HG03442 (cell line): ENCODE measurements around the gene TRAF3IP1.
"Not testable (repeated sequence)": the region's sequence is repeated elsewhere in the genome, so short reads cannot be mapped to it uniquely, and the experiment has no call there.

Source experiments
- ATAC-seq: cut with Tn5 transposase; IDR thresholded peaks from one replicate; pipeline ENCODE4 v1.9.1; 2021; ENCODE audit warnings: mild to moderate bottlenecking, moderate library complexity; ENCODE audit not compliant: unreplicated experiment

Gene TRAF3IP1

GRCh38 chr2:238441262-238442114 is 121.2 kb downstream of the TRAF3IP1 start:
- ATAC-seq: no peak

- not testable (repeated sequence) for ATAC-seq
These were observed 121.9 kb downstream of the TRAF3IP1 start for GRCh38 chr2:238442257-238442656.

- ATAC-seq: no peak
These were observed 123.9 kb downstream of the TRAF3IP1 start for GRCh38 chr2:238444242-238444641.

- ATAC-seq: no peak
These were observed 125.3 kb downstream of the TRAF3IP1 start for GRCh38 chr2:238445409-238446190.

- no peak for ATAC-seq
These were observed 126.1 kb downstream of the TRAF3IP1 start for GRCh38 chr2:238446371-238446770.

- no peak for ATAC-seq
These were observed 128.0 kb downstream of the TRAF3IP1 start for GRCh38 chr2:238448031-238448955.

GRCh38 chr2:238449241-238449640 is 128.9 kb downstream of the TRAF3IP1 start:
- ATAC-seq: no peak

- no peak for ATAC-seq
These were observed 129.6 kb downstream of the TRAF3IP1 start for GRCh38 chr2:238449909-238450417.

- no peak for ATAC-seq
These were observed 130.1 kb downstream of the TRAF3IP1 start for GRCh38 chr2:238450440-238450861.
